Nephron progenitor cell (in vitro differentiated cells): ENCODE measurements around the gene OR52I2.

Experiments
- DNase-seq: peaks from one replicate; pipeline ENCODE4 v3.0.0; 2021
- H3K27ac Mint-ChIP-seq: 2 replicates; pipeline ENCODE4 v1.8.0; 2021; ENCODE audit warnings: mild to moderate bottlenecking, moderate library complexity, mixed read lengths
- H3K27me3 Mint-ChIP-seq: 2 replicates; pipeline ENCODE4 v1.8.0; 2021; ENCODE audit warnings: mild to moderate bottlenecking, low read depth, mixed read lengths; ENCODE audit not compliant: poor library complexity
- H3K36me3 Mint-ChIP-seq: 2 replicates; pipeline ENCODE4 v1.8.0; 2021; ENCODE audit warnings: low read depth, mixed read lengths
- H3K4me1 Mint-ChIP-seq: 2 replicates; pipeline ENCODE4 v1.8.0; 2021; ENCODE audit warnings: mixed read lengths
- H3K4me3 Mint-ChIP-seq: 2 replicates; pipeline ENCODE4 v1.8.0; 2021; ENCODE audit warnings: mild to moderate bottlenecking, moderate library complexity, mixed read lengths
- H3K9me3 Mint-ChIP-seq: 2 replicates; pipeline ENCODE4 v1.8.0; 2021; ENCODE audit warnings: mild to moderate bottlenecking, moderate library complexity, mixed read lengths
- CTCF ChIP-seq: fragments of 200-600 bp; sonication (generic); IDR thresholded peaks from 2 replicates; pipeline ENCODE4 v1.5.0; 2021; ENCODE audit warnings: antibody characterized with exemption

Gene OR52I2

GRCh38 chr11:4593739-4594138 lies 12.2 kb downstream of the OR52I2 start, which contains the start of gene OR52I1:
TSS of gene OR52I1 (plus strand) at chr11:4594039. CDS start at chr11:4594039, 0 bp downstream.
- Mint-ChIP-seq H3K27me3 (peaks cover 7% of the 10 kb centered on the region), H3K36me3 (peaks cover 5% of the 10 kb centered on the region), H3K9me3 (no peaks in the 10 kb centered on the region), H3K27ac (no peak within 1 kb of the TSS), H3K4me1 (peaks cover 7% of the 10 kb centered on the region), H3K4me3 (no peak within 1 kb of the TSS)
- TF ChIP-seq CTCF = no peak
- no peak for DNase-seq

- Mint-ChIP-seq H3K27me3 (peaks cover 2% of the 10 kb centered on the region), H3K4me1 (peaks cover 20% of the 10 kb centered on the region), H3K4me3 (no peak overlapping the region), H3K36me3 (peaks cover 43% of the 10 kb centered on the region), H3K9me3 (peaks cover 4% of the 10 kb centered on the region), H3K27ac (no peak overlapping the region)
- no peak for DNase-seq
- no peak for TF ChIP-seq CTCF
Observed at GRCh38 chr11:4605057-4605456, 23.5 kb downstream of the OR52I2 start.

GRCh38 chr11:4606231-4607015 lies 24.9 kb downstream of the OR52I2 start:
- no peak for DNase-seq
- H3K9me3 Mint-ChIP-seq = peaks cover 4% of the 10 kb centered on the region
- peaks cover 20% of the 10 kb centered on the region for H3K4me1 Mint-ChIP-seq
- peaks cover 30% of the 10 kb centered on the region for H3K36me3 Mint-ChIP-seq
- peak overlapping the region; percentile 91 for H3K4me3 Mint-ChIP-seq
- TF ChIP-seq CTCF = no peak
- peaks cover 3% of the 10 kb centered on the region for H3K27me3 Mint-ChIP-seq
- no peak overlapping the region for H3K27ac Mint-ChIP-seq

GRCh38 chr11:4607096-4607495 lies 25.6 kb downstream of the OR52I2 start:
- Mint-ChIP-seq H3K27ac (peak overlapping the region; percentile 14), H3K4me3 (peak overlapping the region; percentile 91), H3K4me1 (peaks cover 20% of the 10 kb centered on the region), H3K36me3 (peaks cover 23% of the 10 kb centered on the region), H3K9me3 (peaks cover 4% of the 10 kb centered on the region), H3K27me3 (peaks cover 3% of the 10 kb centered on the region)
- no peak for TF ChIP-seq CTCF
- no peak for DNase-seq

- H3K9me3 Mint-ChIP-seq = peaks cover 4% of the 10 kb centered on the region
- peaks cover 20% of the 10 kb centered on the region for H3K4me1 Mint-ChIP-seq
- peak within 1 kb of the TSS; percentile 93 for H3K27ac Mint-ChIP-seq
- DNase-seq = peak; percentile 90
- peaks cover 8% of the 10 kb centered on the region for H3K27me3 Mint-ChIP-seq
- H3K4me3 Mint-ChIP-seq = peak within 1 kb of the TSS; percentile 91
- no peak for TF ChIP-seq CTCF
- peaks cover 20% of the 10 kb centered on the region for H3K36me3 Mint-ChIP-seq
Observed at GRCh38 chr11:4607781-4608666, 26.5 kb downstream of the OR52I2 start, which contains the start of gene TRIM68. TSS of gene TRIM68 (minus strand) at chr11:4608231. CDS start at chr11:4605504, 2,727 bp downstream.
